HEK293 (cell line): ENCODE data around the gene PLCL1.

Experiments
- CTCF ChIP-seq: fragments of 450-650 bp; formaldehyde crosslinking; IDR thresholded peaks from 2 replicates; pipeline ENCODE4 v1.5.1; 2016; ENCODE audit warnings: missing biosample characterization, missing genetic modification characterization
- HOXA7 ChIP-seq: sonication (generic); formaldehyde crosslinking; IDR thresholded peaks from 2 replicates; pipeline ENCODE4 v1.8.1; 2022; ENCODE audit warnings: missing genetic modification reagents, borderline replicate concordance
- SP3 ChIP-seq: fragments of 450-650 bp; formaldehyde crosslinking; IDR thresholded peaks from 2 replicates; pipeline ENCODE4 v1.5.1; 2016; ENCODE audit warnings: missing biosample characterization, missing genetic modification characterization
- ZNF138 ChIP-seq: fragments of 450-650 bp; formaldehyde crosslinking; IDR thresholded peaks from 2 replicates; pipeline ENCODE4 v1.5.1; 2016; ENCODE audit warnings: missing biosample characterization, missing genetic modification characterization, borderline replicate concordance
- ZNF623 ChIP-seq: fragments of 450-650 bp; formaldehyde crosslinking; IDR thresholded peaks from 2 replicates; pipeline ENCODE4 v1.5.1; 2016; ENCODE audit warnings: missing biosample characterization, missing genetic modification characterization
- ZSCAN18 ChIP-seq: fragments of 450-650 bp; formaldehyde crosslinking; IDR thresholded peaks from 2 replicates; pipeline ENCODE4 v1.5.1; 2016; ENCODE audit warnings: missing biosample characterization, missing genetic modification characterization
- TF ChIP-seq, protein P1 (sequence below): fragments of 450-650 bp; formaldehyde crosslinking; IDR thresholded peaks from 2 replicates; pipeline ENCODE4 v1.5.1; 2016; ENCODE audit warnings: missing biosample characterization, missing genetic modification characterization

- no peak for TF ChIP-seq ZSCAN18 (tag by site-specific recombination)
- TF ChIP-seq CTCF (tag by site-specific recombination): no peak
- TF ChIP-seq ZNF138 (tag by site-specific recombination): no peak
- TF ChIP-seq, protein P1, sequence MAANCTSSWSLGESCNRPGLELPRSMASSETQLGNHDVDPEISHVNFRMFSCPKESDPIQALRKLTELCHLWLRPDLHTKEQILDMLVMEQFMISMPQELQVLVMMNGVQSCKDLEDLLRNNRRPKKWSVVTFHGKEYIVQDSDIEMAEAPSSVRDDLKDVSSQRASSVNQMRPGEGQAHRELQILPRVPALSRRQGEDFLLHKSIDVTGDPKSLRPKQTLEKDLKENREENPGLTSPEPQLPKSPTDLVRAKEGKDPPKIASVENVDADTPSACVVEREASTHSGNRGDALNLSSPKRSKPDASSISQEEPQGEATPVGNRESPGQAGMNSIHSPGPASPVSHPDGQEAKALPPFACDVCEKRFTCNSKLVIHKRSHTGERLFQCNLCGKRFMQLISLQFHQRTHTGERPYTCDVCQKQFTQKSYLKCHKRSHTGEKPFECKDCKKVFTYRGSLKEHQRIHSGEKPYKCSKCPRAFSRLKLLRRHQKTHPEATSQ: no peak
- TF ChIP-seq SP3 (tag by site-specific recombination): no peak
- no peak for TF ChIP-seq HOXA7 (CRISPR knock-in tag)
- no peak for TF ChIP-seq ZNF623 (tag by site-specific recombination)
These were observed 89.2 kb downstream of the PLCL1 start for GRCh38 chr2:197893403-197894177.
